HG03457 (cell line): ENCODE measurements around the gene PCDHGA10.
"Not testable (repeated sequence)": the region's sequence is repeated elsewhere in the genome, so short reads cannot be mapped to it uniquely, and the experiment has no call there.

Source experiments
- ATAC-seq: cut with Tn5 transposase; IDR thresholded peaks from one replicate; pipeline ENCODE4 v1.9.1; 2021; ENCODE audit warnings: moderate number of reproducible peaks; ENCODE audit not compliant: unreplicated experiment

Gene PCDHGA10

DNA sequence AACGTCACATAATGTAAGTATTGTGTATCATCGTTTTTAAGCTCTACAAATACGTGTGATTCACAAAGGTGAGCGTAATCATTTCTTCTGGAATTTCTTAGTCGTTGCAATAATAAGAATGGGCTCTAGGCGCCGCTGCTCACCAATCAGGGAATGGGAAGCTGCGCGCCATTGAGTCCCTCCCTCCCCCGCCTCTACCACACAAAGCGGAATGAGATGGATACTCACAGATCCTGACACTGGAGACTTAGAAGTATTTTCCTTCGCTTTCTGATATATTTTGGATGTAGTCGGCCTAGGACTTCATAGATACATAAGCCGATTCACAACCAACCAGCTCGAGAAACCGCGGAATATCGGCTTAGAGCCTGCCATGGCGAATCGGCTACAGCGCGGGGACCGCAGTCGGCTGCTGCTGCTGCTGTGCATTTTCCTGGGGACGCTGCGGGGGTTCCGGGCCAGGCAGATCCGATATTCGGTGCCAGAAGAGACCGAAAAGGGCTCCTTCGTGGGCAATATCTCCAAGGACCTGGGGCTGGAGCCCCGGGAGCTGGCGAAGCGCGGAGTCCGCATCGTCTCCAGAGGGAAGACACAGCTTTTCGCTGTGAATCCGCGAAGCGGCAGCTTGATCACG, 8.2 kb downstream of the PCDHGA10 start, which contains the start of gene PCDHGA11:
Gene PCDHGA11, plus strand, starts transcription at position 197 of the 634 bp plus-strand sequence. Its CDS starts 177 bp downstream, at position 374.
- ATAC-seq, result no peak

DNA sequence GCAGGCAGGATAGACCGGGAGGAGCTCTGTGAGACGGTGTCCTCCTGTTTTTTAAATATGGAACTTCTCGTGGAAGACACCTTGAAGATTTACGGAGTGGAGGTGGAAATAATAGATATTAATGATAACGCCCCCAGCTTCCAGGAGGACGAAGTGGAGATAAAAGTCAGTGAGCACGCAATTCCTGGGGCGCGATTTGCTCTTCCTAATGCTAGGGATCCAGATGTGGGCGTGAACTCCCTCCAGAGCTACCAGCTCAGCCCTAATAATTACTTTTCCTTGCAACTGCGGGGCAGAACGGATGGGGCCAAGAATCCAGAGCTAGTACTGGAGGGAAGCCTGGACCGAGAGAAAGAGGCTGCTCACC, 8.7 kb downstream of the PCDHGA10 start:
- ATAC-seq, result no peak

DNA sequence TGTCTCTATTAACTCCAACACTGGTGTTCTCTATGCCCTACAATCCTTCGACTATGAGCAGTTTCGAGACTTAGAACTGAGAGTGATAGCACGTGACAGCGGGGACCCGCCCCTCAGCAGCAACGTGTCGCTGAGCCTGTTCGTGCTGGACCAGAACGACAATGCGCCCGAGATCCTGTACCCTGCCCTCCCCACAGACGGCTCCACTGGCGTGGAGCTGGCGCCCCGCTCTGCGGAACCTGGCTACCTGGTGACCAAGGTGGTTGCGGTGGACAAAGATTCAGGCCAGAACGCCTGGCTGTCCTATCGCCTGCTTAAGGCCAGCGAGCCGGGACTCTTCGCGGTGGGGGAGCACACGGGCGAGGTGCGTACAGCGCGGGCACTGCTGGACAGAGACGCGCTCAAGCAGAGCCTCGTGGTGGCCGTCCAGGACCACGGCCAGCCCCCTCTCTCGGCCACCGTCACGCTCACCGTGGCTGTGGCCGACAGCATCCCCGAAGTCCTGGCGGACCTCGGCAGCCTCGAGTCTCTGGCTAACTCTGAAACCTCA, 10.0 kb downstream of the PCDHGA10 start:
- ATAC-seq, result no peak

DNA sequence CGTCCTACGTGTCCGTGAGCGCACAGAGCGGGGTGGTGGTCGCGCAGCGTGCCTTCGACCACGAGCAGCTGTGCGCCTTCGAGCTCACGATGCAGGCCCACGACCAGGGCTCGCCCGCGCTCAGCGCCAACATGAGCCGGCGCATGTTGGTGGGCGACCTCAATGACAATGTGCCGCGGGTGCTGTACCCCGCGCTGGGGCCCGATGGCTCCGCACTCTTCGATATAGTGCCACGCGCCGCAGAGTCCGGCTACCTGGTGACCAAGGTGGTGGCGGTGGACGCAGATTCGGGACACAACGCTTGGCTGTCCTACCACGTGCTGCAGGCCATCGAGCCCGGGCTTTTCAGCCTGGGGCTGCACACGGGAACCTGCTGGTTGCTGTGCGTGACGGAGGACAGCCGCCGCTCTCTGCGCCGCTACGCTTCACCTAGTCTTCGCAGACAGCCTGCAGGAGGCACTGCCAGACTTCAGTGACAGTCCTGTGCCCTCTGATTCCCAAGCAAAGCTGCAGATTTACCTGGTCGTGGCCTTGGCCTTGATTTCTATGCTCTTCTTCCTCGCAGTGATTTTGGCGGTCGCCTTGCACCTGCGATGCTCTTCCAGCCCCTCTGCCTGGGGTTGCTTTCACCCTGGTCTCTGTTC, 15.1 kb downstream of the PCDHGA10 start:
- no peak for ATAC-seq

DNA sequence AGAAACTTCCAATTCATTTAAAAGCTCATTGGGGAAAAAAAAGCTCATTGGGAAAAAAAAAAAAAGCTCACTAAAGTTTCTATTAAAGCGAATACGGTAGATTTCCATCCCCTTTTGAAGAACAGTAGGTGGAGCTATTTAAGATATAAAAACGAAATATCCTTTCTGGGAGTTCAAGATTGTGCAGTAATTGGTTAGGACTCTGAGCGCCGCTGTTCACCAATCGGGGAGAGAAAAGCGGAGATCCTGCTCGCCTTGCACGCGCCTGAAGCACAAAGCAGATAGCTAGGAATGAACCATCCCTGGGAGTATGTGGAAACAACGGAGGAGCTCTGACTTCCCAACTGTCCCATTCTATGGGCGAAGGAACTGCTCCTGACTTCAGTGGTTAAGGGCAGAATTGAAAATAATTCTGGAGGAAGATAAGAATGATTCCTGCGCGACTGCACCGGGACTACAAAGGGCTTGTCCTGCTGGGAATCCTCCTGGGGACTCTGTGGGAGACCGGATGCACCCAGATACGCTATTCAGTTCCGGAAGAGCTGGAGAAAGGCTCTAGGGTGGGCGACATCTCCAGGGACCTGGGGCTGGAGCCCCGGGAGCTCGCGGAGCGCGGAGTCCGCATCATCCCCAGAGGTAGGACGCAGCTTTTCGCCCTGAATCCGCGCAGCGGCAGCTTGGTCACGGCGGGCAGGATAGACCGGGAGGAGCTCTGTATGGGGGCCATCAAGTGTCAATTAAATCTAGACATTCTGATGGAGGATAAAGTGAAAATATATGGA, 17.7 kb downstream of the PCDHGA10 start, which contains the start of gene PCDHGA12:
Gene PCDHGA12, plus strand, starts transcription at position 176 of the 782 bp plus-strand sequence. Its CDS starts 253 bp downstream, at position 429.
- peak; percentile 94 for ATAC-seq

DNA sequence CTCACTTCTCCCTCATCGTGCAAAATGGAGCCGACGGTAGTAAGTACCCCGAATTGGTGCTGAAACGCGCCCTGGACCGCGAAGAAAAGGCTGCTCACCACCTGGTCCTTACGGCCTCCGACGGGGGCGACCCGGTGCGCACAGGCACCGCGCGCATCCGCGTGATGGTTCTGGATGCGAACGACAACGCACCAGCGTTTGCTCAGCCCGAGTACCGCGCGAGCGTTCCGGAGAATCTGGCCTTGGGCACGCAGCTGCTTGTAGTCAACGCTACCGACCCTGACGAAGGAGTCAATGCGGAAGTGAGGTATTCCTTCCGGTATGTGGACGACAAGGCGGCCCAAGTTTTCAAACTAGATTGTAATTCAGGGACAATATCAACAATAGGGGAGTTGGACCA, 18.5 kb downstream of the PCDHGA10 start:
- no peak for ATAC-seq

DNA sequence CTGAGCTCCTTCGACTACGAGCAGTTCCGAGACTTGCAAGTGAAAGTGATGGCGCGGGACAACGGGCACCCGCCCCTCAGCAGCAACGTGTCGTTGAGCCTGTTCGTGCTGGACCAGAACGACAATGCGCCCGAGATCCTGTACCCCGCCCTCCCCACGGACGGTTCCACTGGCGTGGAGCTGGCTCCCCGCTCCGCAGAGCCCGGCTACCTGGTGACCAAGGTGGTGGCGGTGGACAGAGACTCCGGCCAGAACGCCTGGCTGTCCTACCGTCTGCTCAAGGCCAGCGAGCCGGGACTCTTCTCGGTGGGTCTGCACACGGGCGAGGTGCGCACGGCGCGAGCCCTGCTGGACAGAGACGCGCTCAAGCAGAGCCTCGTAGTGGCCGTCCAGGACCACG, 19.5 kb downstream of the PCDHGA10 start:
- not testable (repeated sequence) for ATAC-seq

DNA sequence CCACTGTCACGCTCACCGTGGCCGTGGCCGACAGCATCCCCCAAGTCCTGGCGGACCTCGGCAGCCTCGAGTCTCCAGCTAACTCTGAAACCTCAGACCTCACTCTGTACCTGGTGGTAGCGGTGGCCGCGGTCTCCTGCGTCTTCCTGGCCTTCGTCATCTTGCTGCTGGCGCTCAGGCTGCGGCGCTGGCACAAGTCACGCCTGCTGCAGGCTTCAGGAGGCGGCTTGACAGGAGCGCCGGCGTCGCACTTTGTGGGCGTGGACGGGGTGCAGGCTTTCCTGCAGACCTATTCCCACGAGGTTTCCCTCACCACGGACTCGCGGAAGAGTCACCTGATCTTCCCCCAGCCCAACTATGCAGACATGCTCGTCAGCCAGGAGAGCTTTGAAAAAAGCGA, 19.9 kb downstream of the PCDHGA10 start:
- ATAC-seq, result not testable (repeated sequence)

DNA sequence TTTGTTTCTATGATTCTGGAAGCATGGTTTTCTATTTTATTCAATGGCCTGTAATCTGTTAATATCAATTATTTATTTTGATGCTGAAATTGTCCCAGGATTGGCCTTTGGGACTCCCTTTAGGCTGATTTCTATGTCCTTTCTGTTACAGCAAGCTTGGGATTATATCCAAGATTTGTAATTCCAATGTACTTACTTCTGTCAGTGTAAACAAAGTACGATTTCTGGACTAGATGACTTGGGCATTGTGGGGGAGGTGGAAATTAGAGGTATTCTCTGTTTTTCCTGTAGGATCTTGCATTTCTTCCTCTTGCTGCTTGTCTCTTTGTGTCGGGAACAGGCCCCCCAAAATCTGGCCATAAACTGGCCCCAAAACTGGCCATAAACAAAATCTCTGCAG, 21.2 kb downstream of the PCDHGA10 start:
- ATAC-seq, result no peak

DNA sequence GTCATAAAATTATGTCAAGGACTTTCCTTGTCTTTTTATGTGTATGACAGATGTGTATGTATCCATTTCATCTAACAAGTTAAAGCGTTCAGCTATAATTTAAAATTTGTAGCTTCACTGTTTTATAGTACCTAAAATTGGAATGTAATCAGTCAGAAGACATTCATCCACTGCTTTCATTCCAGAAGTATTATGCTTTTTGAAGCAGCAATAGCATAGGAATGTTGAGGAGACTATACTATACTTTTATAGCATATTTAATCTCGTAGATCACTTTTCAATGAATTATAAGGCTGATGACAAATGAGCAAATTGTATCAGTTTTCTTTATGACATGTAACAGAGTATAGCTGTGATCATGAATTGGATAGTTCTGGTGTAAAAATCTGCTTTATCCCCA, 24.4 kb downstream of the PCDHGA10 start:
- ATAC-seq, result no peak

DNA sequence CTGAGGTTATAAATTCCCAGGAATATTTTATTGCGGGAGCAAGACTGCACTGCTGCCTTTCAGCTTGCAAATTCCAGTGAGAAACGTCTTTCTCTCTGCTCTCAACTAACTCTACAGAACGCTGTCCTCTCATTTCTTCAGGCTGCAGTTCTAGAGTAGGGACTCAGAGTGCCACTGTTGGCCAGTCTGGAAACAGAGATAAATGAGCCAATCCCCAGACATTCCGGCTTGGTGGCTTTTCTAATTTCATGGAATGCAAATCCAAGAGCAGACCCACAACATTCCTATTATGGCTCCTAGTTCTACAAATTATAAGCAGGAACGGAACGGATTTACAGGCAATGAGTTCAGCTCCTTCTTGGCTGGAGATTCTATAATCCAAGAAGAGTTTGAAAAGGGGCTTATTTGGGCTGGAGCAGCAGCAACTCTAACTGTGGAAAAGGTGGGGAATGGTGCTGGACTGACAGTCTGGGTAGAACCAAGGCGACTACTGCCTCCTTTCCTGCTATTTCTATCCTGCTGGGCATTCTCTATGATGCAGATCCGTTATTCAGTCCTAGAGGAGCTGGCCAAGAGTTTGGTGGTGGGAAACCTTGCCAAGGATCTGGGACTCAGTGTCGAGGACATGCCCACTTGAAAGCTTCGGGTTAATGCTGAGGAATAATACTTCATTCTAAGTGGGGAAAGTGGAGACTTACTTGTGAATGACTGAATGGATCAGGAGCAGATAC, 26.8 kb downstream of the PCDHGA10 start:
- ATAC-seq, result no peak

DNA sequence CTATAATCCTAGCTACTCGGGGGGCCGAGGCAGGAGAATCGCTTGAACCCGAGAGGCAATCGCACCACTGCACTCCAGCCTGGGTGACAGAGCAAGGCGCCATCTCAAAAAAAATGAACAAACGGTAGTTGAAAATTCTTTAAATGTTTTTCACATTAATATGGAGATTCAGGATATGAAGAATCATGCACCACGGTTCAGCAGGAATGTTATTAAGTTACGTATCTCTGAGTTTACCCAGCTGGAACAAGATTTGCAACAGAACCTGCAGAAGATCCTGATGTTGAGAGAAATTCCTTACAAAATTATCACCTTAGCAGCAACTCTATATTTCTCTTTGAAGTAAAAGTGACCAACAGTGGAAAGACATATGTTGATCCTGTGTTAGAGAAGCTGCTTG, 27.6 kb downstream of the PCDHGA10 start:
- no peak for ATAC-seq

DNA sequence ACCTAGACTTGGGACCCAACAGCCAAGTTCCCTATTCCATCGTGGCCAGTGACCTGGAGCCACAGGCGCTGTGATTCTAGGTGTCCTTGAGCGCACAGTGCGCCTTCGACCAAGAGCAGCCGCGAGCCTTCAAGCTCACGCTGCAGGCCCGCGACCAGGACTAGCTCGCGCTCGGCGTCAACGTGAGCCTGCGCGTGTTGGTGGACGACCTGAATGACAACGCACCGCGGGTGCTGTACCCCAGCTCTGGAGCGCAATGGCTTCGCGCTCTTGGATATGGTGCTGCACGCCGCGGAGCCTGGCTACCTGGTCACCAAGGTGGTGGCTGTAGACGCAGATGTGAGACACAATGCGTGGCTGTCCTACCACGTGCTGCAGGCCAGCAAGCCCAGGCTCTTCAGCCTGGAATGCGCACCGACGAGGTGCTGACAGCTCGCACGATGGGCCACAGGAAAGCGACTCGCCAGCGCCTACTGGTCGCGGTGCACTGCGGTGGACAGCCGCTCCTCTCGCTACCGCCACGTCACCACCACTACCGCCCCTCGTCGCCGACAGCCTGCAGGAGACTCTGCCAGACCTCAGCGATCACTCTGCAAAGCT, 28.9 kb downstream of the PCDHGA10 start:
- ATAC-seq, result no peak

DNA sequence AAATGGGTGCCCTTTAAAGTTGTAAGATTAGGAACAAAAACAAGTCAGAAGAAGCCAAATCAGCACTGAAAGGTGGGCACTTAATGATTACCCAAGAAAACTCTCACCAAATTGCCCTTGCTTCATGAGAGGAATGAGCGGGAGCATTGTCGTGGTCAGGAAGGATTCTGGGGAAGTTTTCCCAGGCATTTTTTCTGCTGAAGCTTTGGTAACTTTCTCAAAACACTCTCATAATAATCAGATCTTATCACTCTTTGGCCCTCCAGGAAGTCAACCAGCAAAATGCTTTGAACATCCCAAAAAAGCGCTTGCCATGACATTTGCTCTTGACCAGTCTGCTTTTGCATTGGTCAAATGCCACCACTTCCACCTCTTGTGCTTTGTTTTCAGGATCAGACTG, 52.6 kb downstream of the PCDHGA10 start:
- ATAC-seq, result no peak
